ENCODE data around the gene ATAD3A.
"Not testable (repeated sequence)": the region's sequence is repeated elsewhere in the genome, so short reads cannot be mapped to it uniquely, and the experiment has no call there.

ATAD3A gene

GRCh38 chr1:1489861-1490260 is 22.1 kb upstream of the ATAD3A start:
- no peak for DNase-seq (ENCODE audit: low read depth)

DNA sequence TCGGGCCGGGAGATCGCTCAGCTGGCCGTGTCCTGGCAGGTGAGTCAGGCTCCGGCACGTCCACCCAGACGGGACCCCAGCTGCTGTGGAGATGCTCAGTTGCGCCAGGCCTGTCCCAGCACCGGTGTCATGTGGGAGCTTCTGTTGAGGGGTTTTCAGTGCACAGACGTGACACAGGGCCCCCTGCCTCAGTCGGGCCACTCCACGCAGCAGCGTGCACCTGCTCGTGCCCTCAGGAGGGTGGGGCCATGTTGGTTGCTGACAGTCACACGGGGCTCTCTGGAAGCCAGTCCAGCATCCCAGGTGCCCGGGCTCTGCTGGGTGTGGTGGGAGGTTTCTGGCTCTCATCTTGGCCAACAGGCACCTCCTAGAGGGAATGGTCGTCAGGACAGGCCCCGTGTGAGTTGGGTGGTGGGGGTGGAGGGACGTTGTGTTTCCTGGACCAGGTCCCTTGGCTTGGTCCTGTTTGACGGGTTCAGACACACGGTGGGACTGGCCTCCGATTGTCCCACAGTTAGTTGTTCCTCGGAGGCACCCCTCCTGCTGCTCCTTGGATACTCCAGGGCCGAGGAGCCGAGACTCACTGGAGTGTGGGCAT is 21.2 kb upstream of the ATAD3A start:
- DNase-seq (ENCODE audit: low read depth), result no peak

DNA sequence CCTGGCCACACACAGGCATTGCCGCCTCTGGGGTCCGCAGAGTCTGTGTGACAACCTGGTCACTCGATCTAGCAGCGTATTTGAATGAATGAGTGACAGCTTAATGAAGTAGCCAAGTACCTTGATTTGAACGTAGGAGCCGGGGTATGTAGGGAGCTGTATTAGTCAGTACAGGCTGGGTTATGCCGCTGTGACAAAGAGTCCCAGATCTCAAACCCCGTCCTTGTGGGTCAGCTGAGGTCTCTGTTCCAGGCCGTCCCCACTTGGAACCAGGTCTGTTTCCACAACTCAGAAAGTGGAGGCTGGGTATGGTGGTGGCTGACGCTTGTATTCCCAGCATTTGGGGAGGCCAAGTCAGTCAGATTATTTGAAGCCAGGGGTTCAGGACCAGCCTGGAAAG is 20.4 kb upstream of the ATAD3A start:
- DNase-seq (ENCODE audit: low read depth), result no peak

DNA sequence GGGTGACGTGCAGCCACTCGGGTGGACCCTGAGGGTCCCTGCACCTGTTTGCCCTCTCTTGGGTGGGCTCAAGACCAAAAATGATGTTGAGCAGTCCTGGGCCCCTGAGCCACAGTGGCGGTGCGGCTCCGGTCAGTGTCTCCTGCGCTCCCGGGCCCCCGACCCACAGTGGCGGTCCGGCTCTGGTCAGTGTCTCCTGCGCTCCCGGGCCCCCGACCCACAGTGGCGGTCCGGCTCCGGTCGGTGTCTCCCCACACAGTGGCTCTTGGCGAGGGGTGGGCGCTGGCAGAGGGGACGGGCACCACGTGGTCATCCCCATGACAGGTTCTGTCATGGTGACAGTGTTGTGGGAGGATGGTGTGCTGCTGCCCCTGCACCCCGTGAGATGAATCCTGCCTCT is 17.7 kb upstream of the ATAD3A start:
- DNase-seq (ENCODE audit: low read depth), result not testable (repeated sequence)

DNA sequence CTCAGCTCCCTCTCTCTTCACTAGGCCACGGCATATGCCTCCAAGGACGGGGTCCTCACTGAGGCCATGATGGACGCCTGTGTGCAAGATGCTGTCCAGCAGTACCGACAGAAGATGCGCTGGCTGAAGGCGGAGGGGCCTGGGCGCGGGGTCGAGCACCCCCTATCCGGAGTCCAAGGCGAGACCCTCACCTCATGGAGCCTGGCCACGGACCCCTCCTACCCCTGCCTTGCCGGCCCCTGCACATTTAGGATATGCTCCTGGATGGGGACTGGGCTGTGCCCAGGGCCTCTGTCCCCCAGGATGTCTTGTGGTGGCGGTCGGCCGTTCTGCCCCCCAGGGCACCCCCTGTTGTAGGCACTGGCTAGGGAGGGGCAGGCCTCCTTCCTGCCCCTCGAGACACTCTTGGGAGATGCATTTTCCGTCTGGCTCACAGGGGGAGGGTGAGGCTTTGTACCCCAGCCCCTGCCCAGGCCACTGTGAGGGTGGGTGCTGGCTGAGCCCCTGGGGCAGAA is 16.4 kb upstream of the ATAD3A start:
- not testable (repeated sequence) for DNase-seq (ENCODE audit: low read depth)

DNA sequence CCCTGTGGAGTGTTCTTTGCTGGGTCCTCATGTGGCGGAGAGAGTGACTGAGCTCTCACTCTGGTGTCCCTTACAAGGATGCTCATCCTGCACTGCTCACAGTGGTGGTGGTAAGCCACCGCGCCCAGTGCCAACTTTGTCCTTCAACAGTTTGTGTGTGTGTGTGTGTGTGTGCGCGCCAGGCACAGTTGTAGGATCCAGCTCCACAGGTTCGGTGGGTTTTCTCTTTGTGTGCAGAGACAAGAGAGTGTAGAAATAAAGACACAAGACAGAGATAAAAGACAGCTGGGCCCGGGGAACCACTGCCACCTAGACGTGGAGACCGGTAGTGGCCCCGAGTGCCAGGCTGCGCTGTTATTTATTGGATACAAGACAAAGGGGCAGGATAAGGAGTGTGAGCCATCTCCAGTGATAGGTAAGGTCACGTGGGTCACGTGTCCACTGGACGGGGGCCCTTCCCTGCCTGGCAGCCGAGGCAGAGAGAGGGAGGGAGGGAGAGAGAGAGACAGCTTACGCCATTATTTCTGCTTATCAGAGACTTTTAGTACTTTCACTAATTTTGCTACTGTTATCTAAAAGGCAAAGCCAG is 7.1 kb upstream of the ATAD3A start:
- DNase-seq (ENCODE audit: low read depth), result peak; percentile 73

DNA sequence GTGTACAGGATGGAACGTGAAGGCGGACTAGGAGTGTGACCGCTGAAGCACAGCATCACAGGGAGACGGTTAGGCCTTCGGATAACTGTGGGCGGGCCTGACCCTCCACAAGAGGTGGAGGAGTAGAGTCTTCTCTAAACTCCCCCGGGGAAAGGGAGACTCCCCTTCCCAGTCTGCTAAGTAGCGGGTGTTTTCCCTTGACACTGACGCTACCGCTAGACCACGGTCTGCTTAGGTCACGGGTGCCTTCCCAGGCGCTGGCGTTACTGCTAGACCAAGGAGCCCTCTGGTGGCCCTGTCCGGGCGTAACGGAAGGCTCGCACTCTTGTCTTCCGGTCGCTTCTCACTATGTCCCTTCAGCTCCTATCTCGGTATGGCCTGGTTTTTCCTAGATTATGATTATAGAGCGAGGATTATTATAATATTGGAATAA is 6.6 kb upstream of the ATAD3A start:
- DNase-seq (ENCODE audit: low read depth), result peak; percentile 29

- not testable (repeated sequence) for DNase-seq (ENCODE audit: low read depth)
Observed at GRCh38 chr1:1505801-1506200, 6.2 kb upstream of the ATAD3A start.

- no peak for DNase-seq (ENCODE audit: low read depth)
Observed at GRCh38 chr1:1507305-1507704, 4.7 kb upstream of the ATAD3A start.

- DNase-seq (ENCODE audit: low read depth), result not testable (repeated sequence)
Observed at GRCh38 chr1:1508775-1509464, 3.0 kb upstream of the ATAD3A start.

- not testable (repeated sequence) for DNase-seq (ENCODE audit: low read depth)
Observed at GRCh38 chr1:1509465-1509850, 2.5 kb upstream of the ATAD3A start.

DNA sequence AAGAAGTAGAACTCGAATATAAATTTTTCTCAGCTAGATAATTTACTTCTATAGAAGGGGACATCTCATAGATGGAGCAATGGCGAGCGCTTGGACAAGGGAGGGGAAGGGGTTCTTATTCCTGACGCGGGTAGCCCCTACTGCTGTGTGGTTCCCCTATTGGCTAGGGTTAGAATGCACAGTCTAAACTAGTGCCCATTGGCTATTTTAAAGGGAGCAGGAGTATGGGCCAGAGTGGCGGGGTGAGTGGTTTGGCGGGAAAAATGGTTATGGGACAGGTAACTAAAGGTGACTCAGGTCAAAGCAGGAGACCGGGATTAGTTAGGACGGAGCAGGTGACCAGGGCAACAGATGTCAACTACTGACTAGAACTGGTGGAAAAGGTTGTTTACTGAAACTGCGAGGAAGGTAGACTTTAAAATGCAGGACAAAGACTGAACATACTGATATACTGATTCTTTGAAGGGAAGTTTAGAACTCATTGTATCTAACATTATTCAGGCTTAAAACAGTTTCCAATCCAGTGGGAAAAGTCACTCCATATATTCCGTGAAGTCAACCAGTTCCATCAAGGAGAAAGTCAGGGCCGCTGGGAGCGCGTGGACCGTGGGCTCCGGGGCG is 940 bp upstream of the ATAD3A start:
- DNase-seq (ENCODE audit: low read depth), result no peak

GRCh38 chr1:1512425-1512824 is 463 bp downstream of the ATAD3A start:
- DNase-seq (ENCODE audit: low read depth), result peak; percentile 13

DNA sequence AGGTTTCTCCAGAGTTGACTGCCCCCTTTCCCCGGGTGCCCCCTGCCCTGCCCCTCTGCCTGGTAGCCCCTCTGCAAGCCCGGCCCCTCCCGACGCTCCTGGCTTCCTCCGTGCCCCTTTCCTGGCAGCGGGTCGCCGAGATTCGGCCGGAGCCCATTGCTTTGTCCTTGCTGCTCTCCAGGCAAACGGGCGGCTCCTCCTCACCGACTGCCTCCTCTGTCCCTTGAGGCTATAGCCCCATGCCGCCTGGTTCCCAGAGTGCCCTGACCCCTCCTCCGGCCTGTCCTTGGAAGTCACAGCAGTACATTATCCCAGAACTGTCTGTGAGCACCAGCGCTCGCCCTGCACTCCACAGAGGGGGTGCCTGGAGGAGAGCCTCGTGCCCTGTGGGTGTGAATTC is 1.7 kb downstream of the ATAD3A start:
- DNase-seq (ENCODE audit: low read depth), result not testable (repeated sequence)

- not testable (repeated sequence) for DNase-seq (ENCODE audit: low read depth)
Observed at GRCh38 chr1:1514376-1514775, 2.4 kb downstream of the ATAD3A start.

DNA sequence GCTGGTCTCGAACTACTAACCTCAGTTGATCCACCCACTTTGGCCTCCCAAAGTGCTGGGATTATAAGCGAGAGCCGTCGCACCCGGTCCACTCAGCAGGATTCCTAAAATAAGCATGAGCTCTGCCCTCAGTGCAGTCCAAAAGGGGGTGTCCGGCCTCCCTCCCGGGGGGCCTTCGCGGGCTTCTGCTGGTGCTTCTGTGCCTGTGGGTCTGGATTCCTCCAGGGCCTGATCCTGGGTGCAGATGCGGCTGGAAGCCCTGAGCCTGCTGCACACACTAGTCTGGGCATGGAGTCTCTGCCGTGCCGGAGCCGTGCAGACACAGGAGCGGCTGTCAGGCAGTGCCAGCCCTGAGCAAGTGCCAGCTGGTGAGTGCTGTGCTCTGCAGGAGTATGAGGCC is 5.0 kb downstream of the ATAD3A start:
- not testable (repeated sequence) for DNase-seq (ENCODE audit: low read depth)

- DNase-seq (ENCODE audit: low read depth), result no peak
Observed at GRCh38 chr1:1517973-1518620, 6.1 kb downstream of the ATAD3A start.

DNA sequence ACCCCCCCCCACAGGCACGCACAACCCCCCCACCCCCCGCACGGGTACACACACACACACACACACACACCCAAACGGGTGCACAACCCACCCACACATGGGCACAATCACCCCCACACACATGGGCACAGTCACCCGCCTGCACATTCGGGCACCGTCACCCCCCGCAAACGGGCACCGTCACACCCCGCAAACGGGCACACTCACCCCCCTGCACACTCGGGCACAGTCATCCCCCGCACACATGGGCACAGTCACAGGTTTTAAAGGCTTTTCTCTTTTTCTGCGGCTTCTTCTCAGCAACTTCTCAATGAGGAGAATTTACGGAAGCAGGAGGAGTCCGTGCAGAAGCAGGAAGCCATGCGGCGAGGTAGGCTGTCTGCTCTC is 6.7 kb downstream of the ATAD3A start:
- not testable (repeated sequence) for DNase-seq (ENCODE audit: low read depth)

GRCh38 chr1:1519805-1520505 is 8.0 kb downstream of the ATAD3A start:
- not testable (repeated sequence) for DNase-seq (ENCODE audit: low read depth)

DNA sequence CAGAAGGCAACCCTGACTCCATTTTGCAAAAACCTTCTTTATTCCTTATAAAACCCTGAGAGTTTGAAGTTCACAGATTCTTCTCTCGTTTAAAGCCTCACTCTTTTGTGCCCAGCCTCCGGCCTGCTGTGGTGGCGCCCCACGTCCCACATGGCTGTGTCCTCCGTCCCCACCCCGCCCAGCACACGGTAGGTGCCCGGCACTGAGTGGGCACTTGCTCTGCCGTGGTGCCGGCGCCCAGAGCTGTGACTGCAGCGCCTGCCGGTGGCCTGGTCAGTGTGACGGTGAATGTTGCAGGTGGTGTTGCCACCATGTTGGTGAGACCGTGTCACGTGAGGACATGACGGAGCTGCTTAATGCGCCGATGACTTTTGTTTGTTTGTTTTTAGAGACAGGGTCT is 9.4 kb downstream of the ATAD3A start:
- DNase-seq (ENCODE audit: low read depth), result no peak

GRCh38 chr1:1522536-1522935 is 10.6 kb downstream of the ATAD3A start:
- DNase-seq (ENCODE audit: low read depth), result not testable (repeated sequence)

DNA sequence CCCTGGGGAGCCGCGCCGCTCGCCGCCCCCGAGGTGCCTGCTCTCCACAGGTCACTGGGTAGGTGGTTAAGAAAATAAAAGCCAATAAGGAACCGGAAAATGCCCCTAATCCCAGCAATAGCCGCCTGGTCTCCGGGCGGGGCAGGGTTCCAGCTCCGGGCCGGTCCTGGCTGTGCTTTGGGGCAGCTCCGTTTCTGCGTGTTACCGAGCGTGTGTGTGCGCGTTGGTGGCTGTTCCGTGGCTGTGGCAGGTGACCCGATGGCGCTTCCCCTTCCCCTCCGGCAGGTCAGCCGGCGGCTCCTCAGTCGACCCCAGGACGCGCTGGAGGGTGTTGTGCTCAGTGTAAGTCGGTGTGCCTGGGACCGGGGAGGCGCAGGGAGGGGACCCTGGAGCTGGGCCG is 11.3 kb downstream of the ATAD3A start:
- not testable (repeated sequence) for DNase-seq (ENCODE audit: low read depth)
